GM18873 (cell line): ENCODE measurements around the gene INPP5A.
"Not testable (repeated sequence)": the region's sequence is repeated elsewhere in the genome, so short reads cannot be mapped to it uniquely, and the experiment has no call there.

Experiments used
- ATAC-seq: cut with Tn5 transposase; IDR thresholded peaks from one replicate; pipeline ENCODE4 v1.9.1; 2021; ENCODE audit warnings: mild to moderate bottlenecking, moderate library complexity, moderate number of reproducible peaks; ENCODE audit not compliant: unreplicated experiment, low FRiP score

INPP5A gene

GRCh38 chr10:132726951-132727350 is 189.4 kb downstream of the INPP5A start:
- ATAC-seq, result no peak

- no peak for ATAC-seq
Measured at GRCh38 chr10:132727411-132727810, 189.8 kb downstream of the INPP5A start.

- ATAC-seq, result no peak
Measured at GRCh38 chr10:132728321-132728720, 190.7 kb downstream of the INPP5A start.

GRCh38 chr10:132728741-132729140 is 191.2 kb downstream of the INPP5A start:
- no peak for ATAC-seq

GRCh38 chr10:132729810-132730572 is 192.4 kb downstream of the INPP5A start:
- no peak for ATAC-seq

- ATAC-seq, result no peak
Measured at GRCh38 chr10:132730573-132730953, 193.0 kb downstream of the INPP5A start.

- ATAC-seq, result no peak
Measured at GRCh38 chr10:132732518-132732917, 194.9 kb downstream of the INPP5A start.

GRCh38 chr10:132733926-132734325 is 196.3 kb downstream of the INPP5A start:
- no peak for ATAC-seq

- ATAC-seq, result no peak
Measured at GRCh38 chr10:132735341-132735775, 197.8 kb downstream of the INPP5A start.

- ATAC-seq, result no peak
Measured at GRCh38 chr10:132735923-132736391, 198.4 kb downstream of the INPP5A start.

- no peak for ATAC-seq
Measured at GRCh38 chr10:132737390-132738048, 199.9 kb downstream of the INPP5A start.

GRCh38 chr10:132738454-132739224 is 201.1 kb downstream of the INPP5A start:
- ATAC-seq, result no peak

GRCh38 chr10:132739225-132739613 is 201.6 kb downstream of the INPP5A start:
- ATAC-seq, result no peak

- ATAC-seq, result no peak
Measured at GRCh38 chr10:132740588-132740987, 203.0 kb downstream of the INPP5A start.

- ATAC-seq, result no peak
Measured at GRCh38 chr10:132742167-132742836, 204.7 kb downstream of the INPP5A start.

- no peak for ATAC-seq
Measured at GRCh38 chr10:132742837-132743194, 205.2 kb downstream of the INPP5A start.

GRCh38 chr10:132743196-132743924 is 205.8 kb downstream of the INPP5A start:
- ATAC-seq, result not testable (repeated sequence)

GRCh38 chr10:132743925-132744490 is 206.4 kb downstream of the INPP5A start:
- ATAC-seq, result no peak

- ATAC-seq, result no peak
Measured at GRCh38 chr10:132744839-132745238, 207.3 kb downstream of the INPP5A start.

- ATAC-seq, result no peak
Measured at GRCh38 chr10:132745511-132745910, 207.9 kb downstream of the INPP5A start.
